Transverse colon (tissue), 4 donors: ENCODE measurements around the gene EPN2. TPM values are rescaled to one million over a fixed set of nuclear protein-coding genes. Genes with fewer than 3 reads are reported as not detected.

Experiments used
- DNase-seq: peaks from one replicate; pipeline ENCODE4 v3.0.0-alpha.2; 2019
- H3K27ac ChIP-seq, 4 donors: fragments of 200-600 bp; sonication (generic); 2 replicates each; pipeline ENCODE4 v1.5.1; 2016 to 2018; ENCODE audit warnings: inconsistent platforms in 4 of 4
- H3K27me3 ChIP-seq: fragments of 200-600 bp; sonication (generic); 2 replicates; pipeline ENCODE4 v1.5.1; 2017; ENCODE audit warnings: inconsistent platforms
- H3K36me3 ChIP-seq, 4 donors: fragments of 200-600 bp; sonication (generic); 2 replicates each; pipeline ENCODE4 v1.5.1; 2017 to 2019; ENCODE audit warnings: inconsistent platforms in 4 of 4
- H3K4me1 ChIP-seq, 4 donors: fragments of 200-600 bp; sonication (generic); 2 replicates each; pipeline ENCODE4 v1.5.1; 2017 to 2020; ENCODE audit warnings: inconsistent platforms in 4 of 4
- H3K4me3 ChIP-seq, 4 donors: fragments of 200-600 bp; sonication (generic); 1 replicate in 1 of 4; 2 replicates in 3 of 4; pipeline versions ENCODE4 v1.5.1 to v1.6.1; 2017 to 2019; ENCODE audit warnings: inconsistent platforms in 4 of 4
- H3K9me3 ChIP-seq, 2 donors: fragments of 200-600 bp; sonication (generic); 2 replicates each; pipeline ENCODE4 v1.5.1; 2017 to 2019; ENCODE audit warnings: inconsistent platforms in 2 of 2
- EP300 ChIP-seq: sonication (generic); formaldehyde crosslinking; IDR thresholded peaks from one replicate; pipeline ENCODE4 v1.6.1; 2017; ENCODE audit warnings: antibody characterized with exemption, low read depth
- POLR2A ChIP-seq: fragments of 450-650 bp; IDR thresholded peaks from one replicate; pipeline ENCODE4 v1.6.1; 2016; ENCODE audit warnings: antibody characterized with exemption, mild to moderate bottlenecking, moderate library complexity
- POLR2AphosphoS5 ChIP-seq, 3 donors: sonication (generic); formaldehyde crosslinking; IDR thresholded peaks; one replicate each; pipeline ENCODE4 v1.6.1; 2016; ENCODE audit warnings: antibody characterized with exemption in 3 of 3
- WGBS, 2 donors: methylation state at CpG; one replicate each; pipeline ENCODE4 v1.1.5; 2018; ENCODE audit warnings: low coverage in 1 of 2; 5-methylcytosine and 5-hydroxymethylcytosine counted together
- in situ Hi-C, 4 donors: fragments of 200-750 bp; cut with MboI; loops; one replicate each; pipeline versions ENCODE4 v1.15.0 to v1.15.1; 2017; ENCODE audit warnings: low sequenced_read_pairs in 3 of 4, low pct_ligation_motif_present in 1 of 4, low pct_unique_long_range_greater_than_20kb in 1 of 4
- intact Hi-C: fragments of 100-400 bp; cut with DNase I; formaldehyde crosslinking; loops from one replicate; pipeline ENCODE4 v1.15.1; 2023; ENCODE audit warnings: low total_unique reads
- total RNA-seq, 4 donors: library from RNA; depleted of rRNA; stranded (reverse); fragments of >200 nt; gene quantifications; one replicate each; pipeline ENCODE4 v1.1.0, GENCODE V29; 2016
- TF ChIP-seq, protein P1 (sequence below), 5 experiments: fragments of 200-600 bp in 3 of 5; fragments of 450-650 bp in 2 of 5; sonication (generic) in 3 of 5; IDR thresholded peaks; 1 replicate in 2 of 5; 2 replicates in 3 of 5; pipeline ENCODE4 v1.5.1; 2016 to 2017; ENCODE audit warnings: antibody characterized with exemption in 5 of 5, inconsistent platforms in 3 of 5, mild to moderate bottlenecking in 2 of 5, moderate library complexity in 1 of 5

The EPN2 gene
- total RNA-seq, 4 donors from 2014 or later = 30.4 to 98.7 (median 65.5) TPM

DNA sequence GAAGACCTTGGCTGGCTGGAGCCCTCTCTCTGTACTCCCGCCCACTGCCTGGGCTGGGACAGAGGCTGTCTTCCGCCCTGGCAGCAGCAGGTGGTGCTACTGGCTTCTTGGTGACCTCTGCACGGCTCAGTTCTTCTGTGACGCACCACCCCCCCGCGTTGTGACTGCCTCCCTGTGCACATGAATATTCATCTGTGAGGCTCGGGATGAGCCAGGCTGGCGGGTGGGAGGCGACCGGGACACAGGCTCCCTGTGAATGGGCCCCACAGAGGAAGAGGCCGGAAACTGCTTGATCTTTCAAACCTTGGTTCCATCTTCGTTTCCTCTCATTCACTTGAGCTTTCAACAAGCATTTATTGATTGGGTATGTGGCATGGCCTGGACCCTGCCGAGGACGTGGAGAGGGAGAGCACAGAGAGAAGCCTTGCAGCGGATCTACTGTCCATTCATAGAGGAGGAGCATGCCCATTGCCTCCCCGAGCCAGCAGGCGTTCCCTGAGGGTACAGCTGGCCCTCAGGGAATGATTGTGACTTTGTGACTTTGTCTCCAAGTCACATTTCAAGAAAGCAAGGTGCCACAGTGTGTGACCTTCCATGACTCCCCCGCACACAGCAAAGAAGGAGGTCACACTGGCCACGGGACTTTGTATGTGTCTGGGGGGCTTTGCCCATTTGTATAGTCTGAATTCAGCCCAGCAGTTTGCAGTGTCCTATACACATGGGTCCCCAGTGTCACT, 80.4 kb downstream of the EPN2 start:
- TF ChIP-seq, protein P1, sequence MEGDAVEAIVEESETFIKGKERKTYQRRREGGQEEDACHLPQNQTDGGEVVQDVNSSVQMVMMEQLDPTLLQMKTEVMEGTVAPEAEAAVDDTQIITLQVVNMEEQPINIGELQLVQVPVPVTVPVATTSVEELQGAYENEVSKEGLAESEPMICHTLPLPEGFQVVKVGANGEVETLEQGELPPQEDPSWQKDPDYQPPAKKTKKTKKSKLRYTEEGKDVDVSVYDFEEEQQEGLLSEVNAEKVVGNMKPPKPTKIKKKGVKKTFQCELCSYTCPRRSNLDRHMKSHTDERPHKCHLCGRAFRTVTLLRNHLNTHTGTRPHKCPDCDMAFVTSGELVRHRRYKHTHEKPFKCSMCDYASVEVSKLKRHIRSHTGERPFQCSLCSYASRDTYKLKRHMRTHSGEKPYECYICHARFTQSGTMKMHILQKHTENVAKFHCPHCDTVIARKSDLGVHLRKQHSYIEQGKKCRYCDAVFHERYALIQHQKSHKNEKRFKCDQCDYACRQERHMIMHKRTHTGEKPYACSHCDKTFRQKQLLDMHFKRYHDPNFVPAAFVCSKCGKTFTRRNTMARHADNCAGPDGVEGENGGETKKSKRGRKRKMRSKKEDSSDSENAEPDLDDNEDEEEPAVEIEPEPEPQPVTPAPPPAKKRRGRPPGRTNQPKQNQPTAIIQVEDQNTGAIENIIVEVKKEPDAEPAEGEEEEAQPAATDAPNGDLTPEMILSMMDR (IDR thresholded peaks at IDR 0.05) = peak in 3 of 5 experiments; percentile 30 to 48 (median 35)
- no peak for TF ChIP-seq EP300
- no peak for TF ChIP-seq POLR2AphosphoS5 (IDR thresholded peaks at IDR 0.05)
- TF ChIP-seq POLR2A = no peak
- Histone ChIP-seq H3K4me1 (peaks cover 7 to 24% (median 12%) of the 10 kb centered on the region in 4 donors), H3K9me3 (no peaks in the 10 kb centered on the region), H3K36me3 (peaks cover 0 to 5% (median under 1%) of the 10 kb centered on the region in 4 donors), H3K4me3 (no peak overlapping the region), H3K27ac (peak overlapping the region; percentile 25 to 57 (median 39)), H3K27me3 (no peaks in the 10 kb centered on the region)
- peak; percentile 86 for DNase-seq
- intact Hi-C loops (no loop called here), in situ Hi-C loops (no loop called here)
- WGBS, 2 donors = 40 to 42% methylated on average over 2 to 17 of the region's 19 CpGs

DNA sequence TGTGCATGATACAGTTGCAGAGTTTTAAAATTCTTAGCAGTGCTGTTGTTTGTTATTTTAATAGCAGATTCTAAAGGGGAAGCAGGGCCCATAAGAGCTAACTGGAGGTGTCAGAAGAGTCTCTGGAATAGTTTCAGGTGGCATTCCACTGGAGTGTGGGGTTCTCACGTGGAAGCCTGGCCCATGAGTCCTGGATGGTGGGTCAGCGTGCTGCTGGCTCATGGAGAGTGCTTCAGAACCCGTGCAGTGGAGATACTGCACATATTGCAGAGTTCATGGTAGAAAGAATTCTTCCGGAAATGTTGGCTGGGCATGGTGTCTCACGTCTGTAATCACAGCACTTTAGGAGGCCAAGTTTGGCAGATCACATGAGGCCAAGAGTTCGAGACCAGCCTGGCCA, 81.4 kb downstream of the EPN2 start:
- Histone ChIP-seq H3K4me1 (peaks cover 3 to 17% (median 8%) of the 10 kb centered on the region in 4 donors), H3K9me3 (no peaks in the 10 kb centered on the region), H3K4me3 (no peak overlapping the region), H3K27me3 (no peaks in the 10 kb centered on the region), H3K36me3 (peaks cover 0 to 4% (median 0%) of the 10 kb centered on the region in 4 donors), H3K27ac (no peak overlapping the region)
- WGBS, 2 donors = 73 to 83% methylated on average over 3 to 6 of the region's 6 CpGs
- intact Hi-C loops = no loop called here
- in situ Hi-C loops = no loop called here
- DNase-seq = no peak
- TF ChIP-seq, protein P1 (IDR thresholded peaks at IDR 0.05) = no peak
- TF ChIP-seq POLR2AphosphoS5 (IDR thresholded peaks at IDR 0.05) (no peak), EP300 (no peak), POLR2A (no peak)

DNA sequence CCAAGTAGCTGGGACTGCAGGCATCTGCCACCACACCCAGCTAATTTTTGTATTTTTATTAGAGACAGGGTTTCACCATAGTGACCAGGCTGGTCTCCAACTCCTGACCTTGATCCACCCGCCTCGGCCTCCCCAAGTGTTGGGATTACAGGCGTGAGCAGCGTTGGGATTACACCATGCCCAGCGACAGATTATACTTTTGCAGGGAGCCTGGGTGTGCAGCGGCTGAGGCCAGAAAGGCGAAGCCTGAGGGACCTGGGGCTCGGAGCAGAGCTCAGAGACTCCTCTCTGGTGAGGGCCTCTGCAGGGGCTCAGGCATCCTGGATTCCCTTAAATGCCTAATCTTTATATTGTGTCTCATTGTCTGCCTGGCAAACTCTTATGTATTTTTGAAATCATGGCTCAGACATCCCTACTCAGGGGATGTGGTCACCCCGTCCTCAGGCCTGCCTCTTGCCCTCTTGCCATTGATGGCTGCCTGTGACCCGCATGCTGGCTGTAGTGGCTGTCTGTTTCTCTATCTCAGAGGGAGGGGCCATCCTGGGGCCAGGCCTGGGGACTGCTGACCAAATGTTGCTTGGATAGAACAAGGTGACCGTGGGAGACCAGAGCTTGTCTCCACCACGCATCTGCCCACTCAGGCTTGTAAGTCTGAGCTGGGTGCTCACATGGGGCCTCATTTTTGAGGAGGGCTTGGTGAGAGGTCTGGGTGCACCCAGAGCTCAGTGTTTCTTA, 82.8 kb downstream of the EPN2 start:
- WGBS, 2 donors = 96 to 100% methylated on average over 2 to 12 of the region's 12 CpGs
- no peaks in the 10 kb centered on the region for H3K9me3 ChIP-seq
- peaks cover 0 to 9% (median 0%) of the 10 kb centered on the region in 4 donors for H3K36me3 ChIP-seq
- no peak overlapping the region for H3K27ac ChIP-seq
- H3K4me3 ChIP-seq = no peak overlapping the region
- in situ Hi-C loops (no loop called here), intact Hi-C loops (no loop called here)
- no peak for DNase-seq
- TF ChIP-seq POLR2AphosphoS5 (IDR thresholded peaks at IDR 0.05) (no peak), EP300 (no peak), POLR2A (no peak)
- TF ChIP-seq, protein P1 (IDR thresholded peaks at IDR 0.05) = no peak
- H3K27me3 ChIP-seq = no peaks in the 10 kb centered on the region
- peaks cover 0 to 13% (median 5%) of the 10 kb centered on the region in 4 donors for H3K4me1 ChIP-seq

DNA sequence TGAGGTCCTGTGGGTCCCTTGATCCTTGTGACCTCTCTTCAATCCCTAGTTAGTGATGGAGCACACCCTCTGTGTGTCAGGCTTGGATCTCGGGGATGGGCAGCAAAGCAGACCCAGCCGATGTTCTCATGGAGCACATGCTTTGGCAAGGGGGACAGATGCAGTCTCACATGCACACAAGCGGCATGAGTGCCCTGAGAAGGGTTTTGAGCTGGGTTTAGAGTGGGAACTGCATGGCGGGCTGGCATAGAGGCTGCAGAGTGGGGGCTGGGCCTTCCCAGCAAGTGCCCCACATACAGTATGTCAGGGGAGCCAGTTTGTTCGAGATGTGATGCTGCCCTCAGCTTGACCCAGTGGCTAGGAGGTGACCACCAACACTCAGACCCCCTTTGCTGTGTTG, 83.7 kb downstream of the EPN2 start:
- DNase-seq = no peak
- Histone ChIP-seq H3K9me3 (peaks cover 0 to 5% of the 10 kb centered on the region in 2 donors), H3K4me1 (peaks cover 0 to 13% (median 5%) of the 10 kb centered on the region in 4 donors), H3K27ac (no peak overlapping the region), H3K36me3 (peaks cover 0 to 9% (median 0%) of the 10 kb centered on the region in 4 donors), H3K4me3 (no peak overlapping the region), H3K27me3 (no peaks in the 10 kb centered on the region)
- in situ Hi-C loops (no loop called here), intact Hi-C loops (no loop called here)
- TF ChIP-seq EP300 = no peak
- TF ChIP-seq POLR2AphosphoS5 (IDR thresholded peaks at IDR 0.05) = no peak
- no peak for TF ChIP-seq POLR2A
- TF ChIP-seq, protein P1 (IDR thresholded peaks at IDR 0.05) = no peak
- WGBS, 2 donors = 100% methylated on average over 5 of the region's 5 CpGs; no CpG with 5 or more reads in 1 of the 2 donors
